GM18519 (cell line): Measurements from ENCODE around the gene AK3.

Experiments used
- ATAC-seq: cut with Tn5 transposase; IDR thresholded peaks from one replicate; pipeline ENCODE4 v1.9.1; 2021; ENCODE audit warnings: mild to moderate bottlenecking, moderate library complexity; ENCODE audit not compliant: unreplicated experiment, low FRiP score

AK3 gene

DNA sequence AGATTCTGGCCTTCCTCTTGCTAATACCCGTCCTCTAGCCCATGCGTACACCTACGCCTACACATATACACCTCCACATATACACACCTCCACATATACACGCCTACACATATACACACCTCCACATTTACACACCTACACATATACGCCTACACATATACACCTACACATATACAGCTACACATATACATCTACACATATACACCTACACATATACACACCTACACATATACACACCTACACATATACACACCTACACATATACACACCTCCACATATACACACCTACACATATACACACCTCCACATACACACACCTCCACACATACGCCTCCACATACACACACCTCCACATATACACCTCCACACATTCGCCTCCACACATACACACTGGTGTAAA is 27.2 kb downstream of the AK3 start:
- no peak for ATAC-seq

DNA sequence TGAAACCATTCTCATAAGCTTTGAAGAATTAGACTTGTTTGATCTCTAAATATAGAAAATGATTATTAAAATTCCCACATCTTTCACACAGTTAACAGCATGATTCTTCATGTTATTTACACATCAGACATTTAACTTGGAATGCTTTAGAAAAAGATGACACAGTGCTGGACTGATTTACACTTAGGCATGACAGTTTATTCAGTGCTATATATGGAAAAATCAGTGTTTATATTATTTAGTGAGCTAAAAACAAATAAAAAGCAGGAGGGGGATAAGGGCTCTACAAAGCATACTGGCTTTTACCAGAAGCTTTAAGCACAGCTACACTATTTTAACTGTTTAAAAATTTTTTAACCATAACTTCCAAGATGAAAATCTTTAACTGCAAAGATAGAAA is 31.6 kb downstream of the AK3 start:
- no peak for ATAC-seq

DNA sequence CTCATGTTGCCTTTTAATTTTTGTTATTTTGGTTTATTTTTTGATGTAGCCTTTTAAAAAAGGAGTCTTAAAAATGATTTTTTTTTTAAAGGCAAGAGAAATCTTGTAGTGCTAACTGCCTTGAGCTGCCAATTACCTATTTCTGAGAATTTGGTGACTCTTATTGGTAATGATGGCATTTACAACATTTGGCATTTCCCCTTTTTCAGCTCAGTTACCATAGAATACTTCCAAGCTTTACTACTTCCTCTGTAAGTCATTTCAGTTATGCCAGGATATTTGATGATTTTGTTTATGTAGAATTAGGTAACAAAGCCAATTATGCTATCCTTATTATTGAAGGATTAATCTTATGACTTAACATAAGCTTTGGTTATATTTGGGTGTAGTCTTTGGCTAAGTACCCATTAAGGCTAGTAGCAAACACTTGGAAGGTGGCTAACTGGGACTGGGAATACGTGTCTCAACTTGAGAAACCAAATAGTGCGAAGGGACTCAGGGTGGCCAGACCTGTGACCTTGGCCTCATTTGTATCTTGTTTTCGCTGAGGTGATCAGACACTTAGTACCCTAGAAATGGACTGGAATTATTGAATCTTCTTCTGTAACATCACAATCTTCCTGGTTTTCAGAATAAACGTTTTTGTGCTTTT is 33.9 kb downstream of the AK3 start:
- no peak for ATAC-seq

DNA sequence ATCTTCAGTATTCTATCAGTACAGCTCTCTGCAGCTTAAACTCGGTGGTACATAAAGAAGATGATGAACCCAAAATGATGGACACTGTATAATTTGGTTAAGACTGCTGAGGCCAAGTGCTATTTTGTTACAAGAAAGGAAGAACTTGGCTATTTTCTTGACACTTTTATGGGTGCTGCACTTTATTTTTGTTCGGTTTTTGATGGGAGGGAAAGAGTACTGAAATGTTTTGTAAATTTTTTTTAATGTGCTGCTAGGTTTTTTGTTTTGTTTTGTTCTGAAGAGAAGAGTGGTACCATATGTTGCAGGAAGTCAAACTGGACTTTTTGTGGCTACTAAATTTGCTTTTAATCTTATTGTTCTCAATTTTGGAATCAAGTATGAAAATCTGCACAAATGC is 35.0 kb downstream of the AK3 start:
- no peak for ATAC-seq

DNA sequence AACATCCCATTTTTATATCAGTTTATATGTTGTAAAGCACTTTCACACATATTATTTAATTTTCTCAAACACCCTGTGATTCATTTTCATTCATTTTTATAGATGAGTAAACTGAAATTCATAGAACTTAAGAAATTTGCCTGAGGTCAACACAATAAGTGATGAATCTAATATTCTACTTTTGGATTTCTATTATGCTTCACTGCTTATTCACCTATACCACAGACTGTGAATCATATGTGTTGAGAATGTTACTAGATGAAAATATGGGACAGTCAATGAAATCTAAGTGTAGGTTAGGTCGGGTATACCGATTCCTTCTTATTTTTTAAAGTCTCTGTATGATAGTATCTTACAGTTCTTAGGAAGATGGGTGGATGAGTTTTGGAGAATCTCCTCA is 36.9 kb downstream of the AK3 start:
- no peak for ATAC-seq

DNA sequence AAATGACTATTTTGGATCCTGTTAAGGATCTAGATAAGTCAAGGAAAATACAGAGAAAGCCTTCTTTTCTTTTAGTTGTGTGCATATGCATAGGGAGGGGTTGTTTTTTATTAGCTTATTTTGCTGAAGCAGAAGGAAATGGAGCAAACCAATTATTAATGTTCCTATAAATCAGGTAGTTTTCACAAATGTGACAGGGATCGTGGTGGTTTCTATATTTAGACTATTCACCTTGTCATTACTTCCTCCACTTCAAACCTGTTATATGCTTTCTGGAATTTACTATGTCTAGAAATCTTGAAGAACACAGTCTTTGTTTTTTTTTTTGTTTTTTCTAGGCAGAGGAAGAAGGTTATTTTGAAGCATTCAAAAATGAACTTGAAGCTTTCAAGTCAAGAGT is 39.5 kb downstream of the AK3 start:
- ATAC-seq = no peak

DNA sequence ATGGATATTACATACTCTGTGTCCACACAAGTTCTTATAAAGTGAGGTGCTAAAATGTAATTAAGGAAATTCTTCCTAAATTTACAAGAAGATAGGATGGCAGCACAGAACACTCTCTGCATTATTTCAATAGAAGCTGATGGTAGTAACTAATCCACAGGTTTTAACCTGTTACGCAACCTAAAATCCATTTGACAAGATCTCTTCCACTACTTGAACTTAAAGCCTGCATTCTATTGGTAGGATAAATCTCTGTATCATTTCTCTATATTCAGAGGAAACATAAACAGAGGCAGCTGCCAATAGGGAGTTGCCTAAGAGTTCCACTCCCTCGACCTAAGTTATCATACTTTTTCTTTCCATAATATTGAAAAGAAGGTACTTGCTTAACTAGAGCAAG is 40.1 kb downstream of the AK3 start:
- ATAC-seq = no peak

DNA sequence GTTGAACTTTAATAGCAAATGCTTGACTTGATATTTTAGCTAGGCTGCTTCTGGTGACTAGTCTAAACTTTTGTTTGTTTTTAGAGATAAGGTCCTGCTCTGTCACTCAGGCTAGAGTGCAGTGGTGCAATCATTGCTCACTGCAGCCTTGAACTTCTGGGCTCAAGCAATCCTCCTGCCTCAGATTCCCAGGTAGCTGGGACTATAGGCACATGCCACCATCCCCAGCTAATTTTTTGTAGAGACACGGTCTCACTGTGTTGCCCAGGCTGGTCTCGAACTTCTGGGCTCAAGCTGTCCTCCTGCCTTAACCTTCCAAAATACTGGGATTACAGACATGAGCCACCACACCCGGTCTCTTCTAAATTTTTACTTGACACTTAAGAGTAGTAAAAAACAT is 40.9 kb downstream of the AK3 start:
- ATAC-seq = no peak

DNA sequence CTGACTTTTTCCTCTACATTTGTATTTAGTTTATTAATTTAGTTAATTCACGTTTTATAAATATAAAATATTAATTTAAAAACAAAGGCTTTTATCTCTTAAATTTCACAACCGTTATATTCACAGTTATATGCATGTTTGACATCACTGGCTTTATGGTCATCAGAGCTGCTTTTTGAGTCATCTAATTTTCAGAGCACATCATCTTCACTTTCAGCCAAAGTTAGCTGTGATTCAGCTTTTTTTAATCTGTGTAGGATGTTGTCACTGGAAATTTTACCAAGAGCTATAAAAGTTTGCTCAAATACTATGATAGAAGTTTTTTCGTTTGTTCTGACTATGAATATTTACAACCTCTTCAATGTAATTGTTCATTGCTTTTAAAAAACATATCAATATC is 49.2 kb downstream of the AK3 start:
- ATAC-seq = no peak

DNA sequence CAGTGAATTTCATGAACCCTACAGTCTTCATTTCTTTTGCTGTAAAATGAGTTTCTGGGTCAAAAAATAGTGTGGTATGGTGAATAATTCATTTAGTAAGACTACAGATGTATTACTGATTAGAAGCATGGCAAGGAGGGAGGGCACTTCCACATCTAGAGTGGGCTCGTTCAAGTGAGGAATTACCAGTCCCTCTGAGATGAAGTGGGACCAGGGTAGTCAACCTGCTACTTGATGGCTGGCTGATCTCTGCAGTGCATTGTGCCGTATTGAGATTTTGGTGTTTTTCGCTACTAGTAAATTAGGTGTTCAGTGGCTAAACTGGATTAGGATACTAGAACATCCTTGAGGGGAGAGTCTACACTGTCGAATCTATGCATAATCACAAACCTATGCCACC is 50.9 kb downstream of the AK3 start:
- peak; percentile 24 for ATAC-seq

DNA sequence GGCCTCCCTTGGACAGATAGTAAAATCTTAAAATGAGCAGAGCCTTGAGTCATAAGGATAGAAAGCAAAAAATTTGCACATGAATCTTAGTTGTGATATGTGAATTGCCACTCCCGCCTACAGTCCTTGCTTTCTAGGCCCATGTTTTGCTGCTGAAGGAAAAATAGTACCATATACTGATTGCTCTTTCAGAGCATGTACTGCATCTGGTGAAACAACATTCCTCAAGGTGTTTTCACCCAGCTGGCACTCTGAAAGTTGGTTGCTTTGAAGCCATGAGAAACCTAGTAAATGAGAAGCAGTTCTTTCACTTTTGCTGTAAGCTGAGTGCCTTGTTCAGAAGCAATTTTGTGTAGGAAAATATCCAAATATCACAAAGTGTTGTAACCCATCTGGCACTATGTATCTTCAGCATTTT is 51.3 kb downstream of the AK3 start:
- ATAC-seq = peak; percentile 71

DNA sequence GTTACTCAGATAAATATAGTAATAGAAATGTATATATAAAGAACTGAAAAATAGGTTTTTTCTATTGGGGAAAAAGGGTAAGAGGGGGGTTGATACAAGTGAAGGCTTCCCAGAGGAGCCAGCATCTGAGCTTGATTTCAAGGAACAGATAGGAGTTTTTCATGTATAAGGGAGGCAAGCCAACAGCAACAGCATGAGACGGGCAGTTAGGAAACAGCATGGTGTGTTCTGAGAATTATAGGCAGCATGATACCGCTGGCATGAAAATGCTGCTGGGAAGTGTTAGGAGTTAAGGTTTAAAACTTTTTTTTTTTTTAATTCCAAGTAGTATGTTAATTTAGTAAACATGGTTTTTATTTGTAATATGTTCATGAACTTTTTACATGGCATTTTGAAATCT is 52.0 kb downstream of the AK3 start:
- no peak for ATAC-seq

DNA sequence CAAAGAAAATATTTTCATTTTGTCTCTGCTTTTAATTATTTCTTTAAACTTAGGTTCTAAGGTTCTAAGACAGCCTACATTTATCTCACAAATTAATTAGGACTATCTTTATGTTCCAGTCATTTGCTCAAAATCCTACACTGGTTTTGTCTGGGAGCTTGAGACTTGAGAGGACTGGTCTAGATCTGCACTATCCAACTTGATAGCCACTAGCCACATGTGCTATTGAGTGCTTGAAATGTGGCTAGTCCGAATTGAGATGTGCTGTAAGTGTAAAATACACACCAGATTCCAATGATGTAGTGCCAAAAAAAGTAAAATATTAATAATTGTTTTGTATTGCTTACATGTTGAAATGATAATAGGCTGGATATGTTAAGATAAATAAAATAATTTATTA is 54.4 kb downstream of the AK3 start:
- no peak for ATAC-seq

DNA sequence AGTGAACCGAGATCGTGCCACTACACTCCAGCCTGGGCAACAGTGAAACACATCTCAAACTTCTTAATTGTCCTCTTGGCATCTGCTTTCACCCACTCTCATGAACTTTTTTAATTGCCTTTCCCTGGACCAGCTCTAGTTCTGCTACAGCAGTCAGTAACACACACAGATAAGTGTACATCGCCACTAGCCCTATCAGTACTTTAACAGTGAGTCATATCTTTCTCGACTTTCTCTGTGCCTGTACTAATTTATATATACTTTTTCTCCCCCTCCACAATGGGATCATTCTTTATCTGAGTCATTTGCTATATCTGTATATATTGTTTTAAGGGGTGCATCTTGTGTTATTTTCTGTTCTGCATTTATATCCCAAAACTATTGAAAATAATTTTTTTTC is 54.9 kb downstream of the AK3 start:
- no peak for ATAC-seq

DNA sequence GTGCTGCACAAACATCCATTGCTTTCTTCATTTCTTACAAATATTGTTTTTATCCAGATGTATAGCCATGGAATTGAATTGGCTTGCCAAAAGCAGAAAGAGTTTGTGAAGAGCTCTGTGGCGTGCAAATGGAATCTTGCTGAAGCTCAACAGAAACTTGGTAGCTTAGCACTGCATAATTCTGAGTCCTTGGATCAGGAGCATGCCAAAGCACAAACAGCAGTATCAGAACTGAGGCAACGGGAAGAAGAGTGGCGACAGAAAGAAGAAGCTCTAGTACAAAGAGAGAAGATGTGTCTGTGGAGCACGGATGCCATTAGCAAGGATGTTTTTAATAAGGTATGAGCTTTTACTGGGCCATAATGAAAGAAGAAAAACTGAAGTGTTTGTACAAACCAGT is 56.2 kb downstream of the AK3 start:
- no peak for ATAC-seq

DNA sequence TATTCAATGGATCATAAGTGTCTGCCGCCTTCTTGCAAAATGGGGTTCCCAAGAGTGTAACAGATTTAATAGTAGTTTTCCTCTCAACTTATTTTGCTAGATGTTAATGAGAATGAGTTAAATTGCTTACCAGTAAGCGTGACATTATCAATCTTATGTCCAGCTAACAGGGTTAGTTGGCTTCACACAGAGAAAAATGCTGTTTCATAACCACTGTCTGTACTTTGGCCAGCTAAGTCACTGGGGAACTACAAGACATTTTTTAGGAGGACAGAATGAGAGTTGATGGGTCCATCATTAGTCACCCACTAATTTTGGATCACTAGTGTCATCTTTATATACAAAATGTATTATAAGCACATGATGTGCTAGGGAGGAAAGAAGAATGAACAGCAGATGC is 60.3 kb downstream of the AK3 start:
- ATAC-seq = no peak

DNA sequence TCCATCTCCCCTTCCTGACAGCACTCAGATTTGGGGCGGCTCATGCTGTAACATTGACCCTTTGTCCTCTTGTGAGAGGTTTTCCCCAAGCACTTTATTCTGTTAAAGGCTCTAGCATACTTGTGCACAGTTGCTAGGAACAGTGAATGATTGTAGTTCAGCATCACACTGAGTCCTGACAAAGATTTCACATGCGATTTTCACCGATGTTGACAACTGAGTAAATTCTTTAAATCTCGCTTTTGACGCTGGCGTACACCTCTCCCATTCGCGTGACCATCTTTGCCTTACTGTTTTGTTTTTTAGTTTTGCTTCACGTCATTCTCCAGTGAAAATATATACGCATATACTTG is 60.9 kb downstream of the AK3 start:
- no peak for ATAC-seq

DNA sequence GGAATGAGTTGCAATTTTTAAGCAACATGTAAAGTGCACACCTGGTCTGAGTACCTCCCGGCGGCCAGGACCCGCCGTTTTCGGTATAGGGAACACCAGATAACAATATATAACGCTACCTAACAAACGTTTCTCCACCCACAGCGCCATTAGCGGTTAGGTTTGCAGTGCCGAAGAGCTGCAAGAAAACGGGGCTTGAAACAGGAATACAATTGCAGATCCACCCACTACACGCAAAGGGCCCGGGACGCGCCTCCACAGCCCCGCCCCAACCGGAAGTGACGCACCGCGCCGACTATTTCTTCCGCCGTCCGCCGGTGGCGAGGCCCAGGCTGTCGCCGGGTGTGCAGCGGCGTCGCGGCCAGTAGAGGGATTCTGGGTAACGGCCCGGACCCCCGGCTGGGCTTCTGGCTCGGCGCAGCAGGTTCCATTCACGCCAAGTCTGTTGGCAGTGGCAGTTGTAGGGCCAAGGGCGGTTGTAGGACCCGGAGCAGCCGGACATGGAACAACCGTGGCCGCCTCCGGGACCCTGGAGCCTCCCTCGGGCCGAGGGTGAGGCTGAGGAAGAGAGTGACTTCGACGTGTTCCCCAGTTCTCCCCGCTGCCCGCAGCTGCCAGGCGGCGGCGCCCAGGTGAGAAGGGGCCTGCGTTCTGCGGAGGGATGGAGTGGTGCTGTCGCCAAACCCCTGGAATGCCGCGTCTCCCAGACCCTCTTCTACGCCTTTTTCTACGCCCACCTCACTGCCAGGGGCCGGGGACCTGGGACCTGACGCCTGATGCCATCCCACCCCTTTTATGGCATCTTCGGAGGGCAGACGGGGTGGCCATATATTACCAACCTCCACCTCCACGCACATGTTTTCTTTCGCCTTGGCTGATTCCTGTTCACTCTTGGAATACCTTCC is 61.5 kb downstream of the AK3 start, which contains the start of gene CDC37L1:
Gene CDC37L1, plus strand, starts transcription at position 302 of the 905 bp plus-strand sequence. Its CDS starts 199 bp downstream, at position 501.
- ATAC-seq = peak; percentile 86

DNA sequence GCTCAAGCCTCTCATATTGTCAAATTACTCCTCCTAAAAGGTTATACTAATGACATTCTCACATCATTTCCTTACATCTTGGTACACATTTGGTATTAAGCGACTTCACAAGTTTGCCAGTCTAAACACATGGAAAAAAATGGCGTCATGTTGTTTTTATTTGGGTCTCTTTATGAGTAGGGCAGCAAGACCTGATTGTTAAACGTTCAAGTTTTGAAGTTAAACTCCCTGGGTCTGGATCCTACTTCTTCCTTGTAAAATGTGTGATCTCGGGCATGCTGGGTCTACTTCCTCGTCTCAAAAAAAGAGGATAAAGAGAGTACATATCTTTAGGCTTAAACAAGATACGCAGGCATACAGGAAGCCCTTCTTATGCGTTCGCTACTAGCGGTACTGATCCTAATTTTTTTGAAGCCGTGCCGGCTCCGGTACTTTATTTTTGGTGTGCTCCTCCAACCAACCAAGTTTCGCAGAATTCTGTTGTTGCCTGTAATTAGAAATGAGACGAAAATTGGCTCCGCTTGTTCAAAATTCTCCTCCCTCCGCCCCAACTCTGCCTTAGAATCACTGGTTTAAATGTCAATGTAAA is 62.2 kb downstream of the AK3 start:
- ATAC-seq = no peak

DNA sequence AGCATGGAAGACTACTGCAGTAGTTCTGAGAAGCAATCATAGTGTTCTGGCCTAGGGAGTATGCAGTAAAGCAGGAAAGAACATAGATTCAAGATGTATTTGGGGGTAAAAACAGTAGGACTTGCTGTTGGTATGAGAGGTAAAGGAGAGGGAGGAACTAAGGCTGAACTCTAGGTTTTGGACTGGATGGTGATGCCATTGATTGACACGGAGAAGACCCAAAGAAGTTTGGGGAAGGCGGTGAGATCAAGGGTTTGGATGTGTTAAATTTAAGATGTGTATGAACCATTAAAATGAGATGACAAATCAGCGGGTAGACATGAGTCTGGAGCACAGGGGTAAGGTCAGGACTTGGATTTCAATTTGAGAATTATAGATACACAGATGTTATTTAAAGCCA is 63.6 kb downstream of the AK3 start:
- ATAC-seq = no peak

DNA sequence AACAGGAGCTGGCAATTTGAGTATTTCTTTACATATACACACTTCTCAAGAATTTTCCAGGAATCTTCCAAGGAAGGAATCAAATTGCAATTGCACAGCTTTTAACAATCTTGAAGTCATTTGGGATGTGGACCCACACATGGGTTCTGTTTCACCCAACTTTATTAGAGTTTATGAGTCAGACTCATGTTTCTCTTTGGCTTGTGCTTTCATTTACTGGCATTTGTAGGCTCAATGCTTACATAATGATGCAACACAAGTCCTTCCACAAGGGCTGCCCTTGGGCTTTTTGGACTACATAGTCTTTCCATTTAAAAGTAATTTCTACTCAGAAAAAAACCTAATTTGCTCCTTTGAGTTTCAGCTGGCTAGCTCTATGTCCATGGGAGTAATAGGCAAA is 66.2 kb downstream of the AK3 start:
- ATAC-seq = no peak

DNA sequence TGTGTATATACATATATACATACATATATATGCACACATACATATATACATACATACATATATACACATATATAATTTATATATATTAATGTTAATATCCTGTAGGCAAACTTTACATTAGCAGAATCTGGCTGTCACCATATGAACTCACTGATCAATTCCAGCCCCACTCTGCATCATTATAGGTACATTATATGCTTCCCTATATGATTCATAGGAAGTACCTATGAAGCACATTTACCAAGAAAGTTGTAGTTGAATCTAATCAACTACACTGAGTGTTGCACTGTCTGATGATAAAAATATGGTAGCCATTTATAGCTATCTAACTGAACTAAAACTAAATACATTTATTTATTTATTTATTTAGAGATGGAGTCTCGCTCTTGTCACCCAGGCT is 69.3 kb downstream of the AK3 start:
- no peak for ATAC-seq
